Suppressor macrophage treated with lipopolysaccharide for 1 hour (primary cell): ENCODE data around the gene GABBR1.

Experiments
- DNase-seq, 3 donors: peaks; one replicate each; pipeline ENCODE4 v3.0.0-alpha.2; 2020 to 2022

The GABBR1 gene

DNA sequence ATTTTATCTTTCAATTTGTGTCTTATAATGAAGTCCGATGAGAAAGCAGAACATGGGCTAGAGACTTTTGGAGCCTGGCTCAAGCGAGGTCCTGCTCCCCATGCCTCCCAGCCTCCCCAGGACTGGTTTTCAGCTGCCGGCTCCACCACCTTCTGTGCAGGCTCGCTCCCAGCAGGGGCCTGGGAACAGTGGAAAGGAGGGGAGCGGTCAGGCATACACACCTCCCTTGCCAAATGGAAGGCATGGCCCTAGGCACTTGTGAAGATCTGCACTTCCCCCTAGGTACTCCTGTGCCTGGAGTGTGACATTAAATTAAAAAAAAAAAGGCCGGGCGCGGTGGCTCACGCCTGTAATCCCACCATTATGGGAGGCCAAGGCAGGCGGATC lies 19.2 kb upstream of the GABBR1 start:
- DNase-seq = no peak

DNA sequence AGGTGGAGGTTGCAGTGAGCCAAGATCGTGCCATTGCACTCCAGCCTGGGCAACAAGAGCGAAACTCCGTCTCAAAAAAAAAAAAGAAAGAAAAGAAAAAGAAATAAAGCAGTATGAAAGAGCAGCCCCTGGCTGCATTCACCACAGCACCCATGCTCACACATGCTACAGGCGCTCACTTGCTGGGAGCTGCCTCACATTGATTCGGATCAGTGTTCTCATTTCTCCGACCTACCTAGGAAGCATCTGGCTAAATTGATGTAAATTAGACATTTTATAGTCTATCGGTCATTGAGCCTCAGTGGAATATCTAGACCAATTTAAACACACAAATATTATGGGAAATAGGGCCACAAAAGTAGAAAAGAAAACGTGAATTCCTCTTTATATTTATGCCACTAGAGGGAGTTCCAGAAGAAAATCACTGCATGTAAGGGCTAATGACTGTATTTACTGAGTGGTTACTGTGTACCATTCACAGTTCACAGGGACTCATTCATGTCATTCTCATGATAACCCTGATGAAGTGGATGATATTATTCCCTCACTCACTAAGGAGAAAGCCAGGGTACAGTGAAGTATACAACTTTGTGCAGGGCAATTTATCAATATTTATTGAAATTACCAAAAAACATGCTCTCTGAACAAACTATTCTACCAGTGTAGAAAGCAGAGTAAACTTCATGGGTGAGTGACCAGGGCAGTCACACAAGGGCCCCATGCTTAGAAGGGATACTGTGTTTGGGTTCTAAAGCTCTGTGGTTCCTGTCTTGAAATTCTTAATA lies 18.6 kb upstream of the GABBR1 start:
- peak; percentile 42 to 75 (median 65) for DNase-seq

DNA sequence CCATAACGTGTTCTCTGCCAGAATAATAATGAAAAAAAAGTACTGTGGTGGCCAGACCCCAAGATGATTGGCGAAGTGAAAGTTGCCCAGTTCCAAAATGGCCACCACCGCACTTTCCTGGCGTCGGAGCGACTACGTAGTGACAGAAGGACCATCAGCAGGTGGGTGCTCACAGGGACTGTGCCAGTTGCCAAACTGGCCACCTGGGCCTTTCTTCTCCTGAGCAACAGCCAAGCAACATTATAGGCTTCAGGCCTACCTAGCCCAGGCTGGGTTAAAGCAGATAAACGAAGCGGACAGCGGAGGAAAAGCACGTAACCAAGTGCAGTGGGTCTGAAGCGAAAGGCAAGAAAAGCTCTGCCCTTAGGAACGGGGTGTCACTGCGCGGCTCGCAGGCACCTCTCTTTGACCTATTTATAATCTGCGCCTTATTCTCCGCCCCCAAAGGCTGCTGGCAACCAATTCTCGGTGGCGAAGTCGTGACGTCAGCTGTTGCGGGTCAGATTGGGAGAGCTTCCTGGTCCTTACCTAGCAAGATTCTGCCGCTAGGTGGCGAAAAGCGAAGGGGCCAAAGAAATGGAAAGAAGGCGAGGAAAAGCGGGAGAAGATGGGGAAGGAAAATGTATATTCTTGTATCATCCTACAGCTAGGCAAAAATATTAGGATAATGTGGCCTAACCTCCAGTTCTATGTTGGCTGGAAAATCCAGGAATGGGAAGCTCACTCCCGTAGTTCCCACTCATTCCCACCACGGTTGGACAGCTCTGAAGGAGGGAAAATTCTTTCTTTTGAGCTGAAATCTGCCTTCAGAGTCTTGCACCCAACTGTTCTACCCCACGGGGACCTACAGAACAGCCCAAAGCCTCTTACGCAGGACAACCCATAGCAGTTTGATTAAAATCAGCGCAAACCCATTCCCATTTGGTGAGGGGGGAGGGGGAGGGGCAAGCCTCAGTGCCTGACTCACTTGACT lies 17.0 kb upstream of the GABBR1 start:
- peak; percentile 99 to 100 (median 99) for DNase-seq

DNA sequence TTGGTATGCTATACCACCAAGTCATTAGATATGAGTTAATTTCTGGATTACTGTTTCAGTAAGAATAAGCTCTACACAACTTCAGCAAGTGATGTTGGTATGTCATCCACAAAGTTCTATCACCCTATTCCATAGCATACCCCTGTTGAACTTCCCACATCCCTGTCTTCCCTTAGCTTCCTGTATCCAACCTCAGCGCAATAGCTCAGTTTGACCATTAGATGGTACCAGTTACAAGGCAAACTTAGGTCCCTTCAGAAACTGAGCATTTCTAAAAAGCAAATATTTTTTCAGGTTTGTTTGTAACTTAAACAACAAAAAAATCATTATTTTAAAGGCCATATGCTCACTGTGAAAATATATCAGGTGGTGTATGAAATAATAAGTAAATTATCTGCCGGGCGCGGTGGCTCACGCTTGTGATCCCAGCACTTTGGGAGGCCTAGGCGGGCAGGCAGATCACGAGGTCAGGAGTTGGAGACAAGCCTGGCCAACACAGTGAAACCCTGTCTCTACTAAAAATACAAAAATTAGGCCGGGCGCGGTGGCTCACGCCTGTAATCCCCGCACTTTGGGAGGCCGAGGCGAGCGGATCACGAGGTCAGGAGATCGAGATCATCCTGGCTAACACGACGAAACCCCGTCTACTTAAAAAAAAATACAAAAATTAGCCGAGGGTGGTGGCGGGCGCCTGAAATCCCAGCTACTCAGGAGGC lies 15.1 kb upstream of the GABBR1 start:
- peak; percentile 53 to 66 (median 62) for DNase-seq

DNA sequence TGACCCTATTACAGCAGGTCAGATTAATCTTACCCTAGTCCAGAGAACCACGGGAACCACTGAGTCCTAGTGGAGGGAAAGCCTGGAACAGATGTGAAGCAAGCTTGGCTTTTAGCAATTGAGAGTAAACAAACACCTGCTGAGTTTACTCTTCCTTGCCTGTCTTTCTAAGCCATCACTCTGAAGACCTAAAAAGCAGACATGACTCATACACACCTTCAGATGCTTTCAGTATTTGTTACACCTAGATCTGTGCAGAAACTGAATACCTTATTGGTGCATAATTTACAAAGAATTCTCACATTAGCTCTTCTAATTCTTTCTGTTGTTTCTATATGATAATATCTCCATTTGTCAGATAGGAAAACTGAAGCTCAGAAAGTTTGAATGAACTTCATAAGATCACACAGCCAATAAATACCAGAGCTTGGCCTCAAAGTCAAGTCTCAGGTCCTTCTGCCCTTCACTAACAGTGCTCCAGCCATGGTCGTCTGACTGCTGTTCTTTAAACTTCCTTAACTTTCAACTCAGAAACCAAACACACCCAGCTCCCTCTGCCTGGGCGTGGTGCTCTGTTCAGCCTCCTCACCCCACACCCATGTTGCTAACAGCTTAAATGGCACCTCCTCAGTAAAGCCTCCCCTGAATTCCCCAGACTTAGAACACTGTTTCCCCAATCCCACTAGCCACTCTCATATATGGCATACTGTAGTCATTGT lies 8.6 kb upstream of the GABBR1 start:
- DNase-seq = peak; percentile 41 to 58 (median 45)

DNA sequence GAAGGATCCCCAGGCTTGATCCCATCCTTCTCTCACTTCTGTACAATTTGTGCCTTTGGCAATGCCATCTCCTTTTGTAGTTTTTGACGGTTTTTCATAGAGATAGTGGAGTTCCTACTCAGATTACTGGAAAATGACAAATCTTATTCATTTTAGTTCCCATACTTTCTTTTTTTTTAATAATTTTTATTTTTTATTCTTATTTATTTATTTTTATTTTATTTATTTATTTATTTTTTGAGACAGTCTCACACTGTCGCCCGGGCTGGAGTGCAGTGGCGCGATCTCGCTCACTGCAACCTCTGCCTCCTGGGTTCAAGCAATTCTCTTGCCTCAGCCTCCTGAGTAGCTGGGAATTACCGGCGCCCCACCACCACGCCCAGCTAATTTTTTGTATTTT lies 4.3 kb upstream of the GABBR1 start:
- no peak for DNase-seq

DNA sequence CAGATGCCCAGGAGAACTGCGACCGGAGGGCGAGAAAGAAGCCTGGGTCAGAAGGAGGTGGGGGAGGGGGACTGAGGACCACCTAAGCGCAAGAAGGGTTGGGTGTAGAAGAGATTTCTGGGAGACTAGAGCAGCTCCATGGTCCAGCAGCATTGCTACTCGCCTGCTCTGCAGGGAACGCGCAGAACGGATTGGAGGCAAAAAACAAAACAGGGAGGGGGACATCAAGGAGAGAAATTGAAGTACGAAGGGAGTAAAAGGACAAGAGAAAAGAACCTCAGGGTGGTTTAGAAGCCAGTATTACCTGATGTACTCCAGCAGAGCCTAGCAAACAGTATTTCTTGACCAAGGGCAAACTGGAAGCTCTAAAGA lies 537 bp upstream of the GABBR1 start:
- DNase-seq = no peak

DNA sequence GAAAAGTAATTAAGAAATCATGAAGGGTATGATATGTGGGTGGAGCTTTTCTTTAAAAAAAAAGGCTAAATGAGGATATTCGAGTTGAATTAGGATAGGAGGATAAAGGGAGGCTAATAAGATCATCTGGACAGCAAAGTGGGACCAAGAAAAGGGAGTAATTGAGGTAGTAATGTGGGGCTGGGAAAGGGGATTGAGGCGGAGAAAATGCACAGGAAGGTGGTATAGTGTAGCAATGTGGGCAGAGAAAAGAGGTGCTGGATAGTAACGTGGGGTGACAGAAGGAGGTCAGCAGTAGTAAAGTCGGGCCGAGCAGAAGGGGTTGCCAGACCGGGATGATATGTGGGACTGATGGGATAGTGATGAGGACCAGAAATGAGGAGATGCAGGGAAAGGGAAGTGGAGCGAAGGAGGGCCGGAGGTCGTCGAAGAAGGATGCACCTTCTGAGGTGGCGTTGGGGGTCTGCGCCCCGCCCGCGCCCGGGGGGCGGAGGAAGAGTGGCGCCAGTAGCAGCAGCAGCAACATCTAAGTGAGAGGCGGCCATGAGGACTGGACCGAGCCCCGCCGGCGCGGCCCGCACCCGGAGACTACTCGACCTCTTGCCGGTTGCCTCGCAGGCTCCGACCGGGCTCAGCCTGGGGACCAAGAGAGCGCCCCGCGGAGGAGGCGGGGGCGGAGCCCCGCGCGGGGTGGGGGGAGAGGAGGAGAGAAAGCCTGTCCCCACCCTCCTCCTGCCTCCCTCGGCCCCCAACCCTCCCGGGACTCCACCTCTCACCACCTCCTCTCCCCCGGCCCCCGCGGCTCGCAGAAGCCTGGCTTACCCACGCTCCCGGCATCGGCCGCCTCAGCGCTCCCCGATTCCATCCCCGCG lies 887 bp downstream of the GABBR1 start:
- DNase-seq = peak in 1 of 3 donors; percentile 49

DNA sequence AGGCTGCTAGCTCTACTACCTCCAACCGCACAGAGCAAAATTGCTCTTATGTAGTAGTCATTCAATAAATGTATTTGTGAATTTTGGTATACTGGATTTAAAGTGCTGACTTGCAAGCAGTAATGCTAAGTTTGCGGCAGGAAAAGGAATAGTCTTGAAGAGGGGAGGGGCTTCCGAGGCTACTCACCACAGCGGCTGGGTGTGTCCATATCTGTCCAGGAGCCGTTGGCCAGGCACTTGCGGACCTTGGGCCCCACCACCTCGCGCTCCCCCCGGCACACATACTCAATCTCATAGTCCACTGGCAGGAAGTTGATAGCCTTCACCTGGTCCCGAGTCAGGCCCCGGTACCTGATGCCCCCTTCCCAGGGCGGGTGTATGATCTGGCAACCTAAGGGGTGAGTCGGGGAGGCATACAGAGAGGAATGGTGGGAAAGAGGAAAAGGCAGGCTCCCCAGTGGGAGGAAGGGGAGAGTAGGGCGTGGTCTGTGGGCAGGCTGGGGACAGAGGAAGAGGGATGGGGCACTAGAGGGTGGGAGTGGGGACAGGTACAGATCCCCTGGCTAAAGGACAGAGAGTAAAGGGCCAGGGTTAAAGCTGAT lies 1.7 kb downstream of the GABBR1 start:
- DNase-seq = no peak

DNA sequence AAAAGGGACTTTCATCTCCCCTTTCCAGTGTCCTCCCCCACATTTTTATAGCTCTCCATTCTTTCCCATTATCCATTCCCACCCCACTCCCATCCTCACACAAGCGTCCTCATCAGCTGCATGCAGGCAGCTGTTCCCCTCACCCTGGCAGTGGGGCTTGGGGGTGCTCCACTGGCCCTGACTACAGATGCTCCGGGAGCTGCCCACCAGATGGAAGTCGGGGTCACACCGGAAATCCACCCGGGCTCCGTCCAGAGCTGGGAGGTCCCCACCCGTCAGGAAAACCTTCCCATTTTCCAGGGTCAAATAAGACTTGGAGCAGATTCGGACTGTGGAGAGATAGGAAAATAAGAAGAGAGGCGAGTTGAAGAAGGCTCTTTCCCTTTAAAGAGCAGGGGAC lies 2.7 kb downstream of the GABBR1 start:
- no peak for DNase-seq

DNA sequence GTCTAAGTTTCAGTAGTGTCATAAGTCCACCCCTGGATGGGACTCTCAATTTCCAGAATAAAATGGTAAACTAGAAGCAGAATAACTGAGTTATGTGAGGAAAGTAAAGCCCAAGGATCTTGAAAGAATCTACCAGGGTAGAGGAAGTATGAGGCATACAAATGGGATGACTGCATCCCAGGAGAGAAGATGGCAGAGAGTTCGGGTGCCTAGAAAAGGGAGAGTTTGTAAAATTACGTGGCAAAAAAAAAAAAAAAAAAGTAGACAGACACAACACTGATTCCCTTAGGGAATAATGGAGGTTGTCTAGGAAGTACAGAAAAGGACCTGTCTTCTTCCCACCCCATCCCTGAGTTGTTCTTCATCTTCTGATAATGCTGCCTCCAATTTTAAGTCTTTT lies 3.4 kb downstream of the GABBR1 start:
- DNase-seq = no peak

DNA sequence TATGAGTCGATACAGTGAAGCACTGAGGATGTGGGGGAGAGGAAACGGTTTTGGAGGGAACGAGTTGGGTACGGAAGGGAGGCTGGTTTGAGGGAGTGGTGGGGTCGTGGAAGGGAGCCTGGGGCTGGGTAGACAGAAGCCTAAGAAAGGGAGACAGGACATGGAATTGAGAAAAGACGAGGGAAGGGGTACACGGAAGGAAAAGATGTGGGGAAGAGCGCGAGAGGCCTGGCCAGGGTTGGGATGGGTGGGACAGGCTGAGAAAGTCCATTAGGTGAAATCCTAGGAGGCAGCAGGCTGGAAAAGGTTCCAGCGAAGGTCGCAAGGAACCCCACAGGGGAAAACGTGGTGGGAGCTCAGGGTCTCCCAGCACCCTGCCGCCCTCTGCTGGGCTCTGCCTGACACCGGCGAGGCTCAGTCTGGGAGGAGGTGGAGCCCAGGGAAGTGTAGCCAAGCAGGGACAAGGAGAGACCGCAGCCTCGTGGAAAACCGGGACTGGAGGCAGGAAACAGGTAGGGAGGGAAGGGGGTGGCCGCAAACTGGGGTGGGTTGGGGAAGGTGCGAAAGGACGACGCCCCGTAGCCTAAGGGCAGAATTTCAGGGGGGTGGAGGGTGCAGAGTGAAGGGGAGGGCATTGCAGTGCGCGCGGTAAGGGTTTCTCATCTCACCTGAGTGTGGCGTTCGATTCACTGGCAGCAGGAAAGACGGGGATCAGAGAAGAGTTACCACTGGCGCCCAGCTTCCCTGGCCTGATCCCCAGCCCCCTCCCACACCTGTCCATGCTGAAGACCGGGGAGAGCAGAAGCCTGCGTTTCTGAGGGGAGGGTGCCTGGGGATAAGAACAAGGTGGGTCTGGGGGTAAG lies 4.3 kb downstream of the GABBR1 start:
- peak; percentile 60 to 78 (median 63) for DNase-seq

DNA sequence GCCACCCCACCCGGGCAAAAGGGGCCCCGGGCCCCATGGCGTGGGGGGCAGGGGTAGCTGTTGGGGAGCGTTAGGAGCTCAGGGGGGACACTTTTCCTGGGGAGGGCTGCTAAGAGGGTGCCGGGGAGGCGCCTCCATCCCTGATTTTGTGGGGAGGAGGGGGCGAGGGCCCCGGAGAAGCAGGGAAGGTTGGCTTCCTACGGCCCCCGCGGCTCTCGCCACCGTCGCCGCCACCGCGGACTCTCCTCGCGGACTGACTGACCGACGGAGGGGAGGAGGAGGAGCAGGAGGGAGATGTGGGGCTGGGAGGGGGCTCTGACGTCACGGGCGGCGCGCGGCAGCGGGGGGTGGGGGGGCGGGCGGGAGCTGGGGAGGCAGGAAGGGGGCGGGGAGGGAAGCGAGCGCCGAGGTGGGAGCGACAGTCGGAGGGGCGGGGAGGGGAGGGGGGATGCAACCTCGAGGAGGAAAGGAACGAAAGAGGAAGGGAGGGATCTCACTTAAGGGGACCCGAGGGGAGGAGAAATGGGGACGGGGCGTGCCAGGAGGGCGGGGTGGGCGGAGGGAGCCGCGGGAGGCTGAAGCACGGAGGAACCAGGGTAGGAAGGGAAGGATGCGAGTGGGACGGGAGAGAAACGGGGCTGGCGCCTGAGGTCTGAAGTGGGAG lies 5.1 kb downstream of the GABBR1 start:
- DNase-seq = peak; percentile 70 to 81 (median 73)

DNA sequence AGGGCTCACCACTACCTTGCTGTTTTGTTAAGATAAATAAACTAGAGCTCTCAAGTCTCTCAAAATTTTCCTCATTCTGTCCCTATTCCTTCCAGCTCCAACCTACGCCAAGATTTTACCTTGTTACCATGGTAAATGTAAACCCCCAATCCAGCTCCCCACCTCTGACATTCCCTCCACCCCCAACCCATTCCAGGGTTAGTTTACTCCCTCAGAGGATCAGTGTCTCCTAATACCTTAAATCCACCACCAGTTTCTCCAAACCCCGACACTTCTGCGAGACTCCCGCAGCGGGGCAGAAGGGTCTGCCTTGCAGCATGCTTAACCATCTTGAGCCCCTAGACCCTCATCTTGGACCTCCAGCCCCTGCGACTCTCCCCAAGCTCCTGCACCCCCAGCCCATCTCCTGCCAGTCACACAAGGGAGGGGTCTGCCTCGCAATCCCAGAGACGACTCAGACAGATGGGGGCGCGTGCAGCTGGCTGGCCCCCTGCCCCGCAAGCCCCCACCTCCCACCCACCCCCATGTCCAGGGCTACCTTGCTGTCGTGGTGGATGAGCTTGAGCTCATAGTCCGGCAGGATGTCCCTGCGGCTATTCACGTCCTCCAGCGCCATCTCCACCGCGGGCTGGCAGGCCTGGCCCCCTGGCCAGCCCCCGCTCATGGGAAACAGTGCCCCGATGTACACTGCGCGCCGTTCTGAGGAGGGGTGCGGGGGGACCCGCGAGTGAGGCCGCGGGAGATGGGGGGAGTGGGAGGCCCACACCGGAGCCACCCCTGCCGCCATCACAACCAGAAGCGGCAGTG lies 5.8 kb downstream of the GABBR1 start:
- no peak for DNase-seq

DNA sequence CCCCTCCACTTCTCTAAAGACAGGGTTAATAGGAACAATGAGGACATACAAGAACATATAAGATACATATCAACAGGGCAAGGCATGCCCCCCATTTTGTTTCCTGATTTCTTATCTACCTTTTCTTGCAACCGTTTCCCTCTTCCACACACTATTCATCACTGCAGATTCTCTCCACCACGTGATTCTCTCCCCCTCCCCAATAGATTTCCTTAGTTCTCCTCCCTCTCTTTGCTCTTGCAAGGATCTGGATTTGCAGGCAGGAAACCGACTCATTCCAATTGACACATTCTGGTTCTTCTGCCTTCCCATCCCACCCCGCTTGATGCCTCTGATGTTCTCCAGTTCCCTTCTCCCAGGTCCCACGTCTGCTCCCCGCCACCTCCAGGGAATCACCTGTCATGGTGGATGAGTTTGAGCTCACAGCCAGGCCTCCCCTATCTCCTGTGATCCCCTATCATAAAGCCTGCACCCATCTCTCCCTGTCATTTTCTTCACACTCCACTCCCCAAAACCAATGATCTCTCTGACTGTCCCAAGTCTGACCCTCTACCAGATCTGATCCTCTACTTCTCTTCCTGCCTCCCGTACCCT lies 7.5 kb downstream of the GABBR1 start:
- DNase-seq = no peak

DNA sequence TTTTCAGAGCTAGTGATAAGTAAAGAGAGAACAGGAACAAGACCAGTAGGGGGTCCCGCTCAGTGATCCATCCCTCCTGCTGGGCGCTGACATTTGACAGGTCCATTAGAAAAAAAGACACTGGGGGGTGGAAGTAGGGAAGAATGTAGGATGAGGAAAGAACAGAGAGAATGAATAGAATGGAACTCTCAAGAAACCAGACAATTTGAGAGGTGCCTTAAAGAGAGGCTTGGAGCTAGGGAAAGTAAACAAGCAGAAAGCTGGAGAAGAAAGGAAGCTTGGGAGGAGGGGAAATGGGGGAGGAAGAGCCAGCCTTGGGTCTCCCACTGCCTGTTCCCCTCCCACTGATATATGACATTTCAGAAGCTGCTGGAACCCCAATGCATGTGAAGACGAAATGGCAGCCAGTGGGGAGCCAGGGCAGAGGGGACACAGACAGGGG lies 8.4 kb downstream of the GABBR1 start:
- DNase-seq = no peak

DNA sequence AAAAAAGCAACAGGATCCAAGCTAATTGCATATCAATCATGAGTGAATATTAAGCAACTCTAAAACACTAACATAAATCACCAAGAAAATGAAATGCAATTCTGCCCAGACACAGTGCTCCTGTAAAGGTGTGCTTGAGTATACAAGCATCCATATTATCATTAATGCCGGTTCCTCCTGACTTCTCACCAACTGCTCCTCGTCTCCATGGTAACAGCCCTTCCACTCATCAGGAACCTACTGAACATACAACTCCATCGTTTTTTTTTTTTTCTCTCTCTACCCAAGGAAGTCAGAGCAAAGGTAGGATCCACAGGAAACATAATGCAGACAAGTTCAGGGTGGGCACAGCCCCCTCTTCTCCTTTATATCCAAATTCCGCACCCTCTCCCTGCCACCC lies 12.4 kb downstream of the GABBR1 start:
- no peak for DNase-seq

DNA sequence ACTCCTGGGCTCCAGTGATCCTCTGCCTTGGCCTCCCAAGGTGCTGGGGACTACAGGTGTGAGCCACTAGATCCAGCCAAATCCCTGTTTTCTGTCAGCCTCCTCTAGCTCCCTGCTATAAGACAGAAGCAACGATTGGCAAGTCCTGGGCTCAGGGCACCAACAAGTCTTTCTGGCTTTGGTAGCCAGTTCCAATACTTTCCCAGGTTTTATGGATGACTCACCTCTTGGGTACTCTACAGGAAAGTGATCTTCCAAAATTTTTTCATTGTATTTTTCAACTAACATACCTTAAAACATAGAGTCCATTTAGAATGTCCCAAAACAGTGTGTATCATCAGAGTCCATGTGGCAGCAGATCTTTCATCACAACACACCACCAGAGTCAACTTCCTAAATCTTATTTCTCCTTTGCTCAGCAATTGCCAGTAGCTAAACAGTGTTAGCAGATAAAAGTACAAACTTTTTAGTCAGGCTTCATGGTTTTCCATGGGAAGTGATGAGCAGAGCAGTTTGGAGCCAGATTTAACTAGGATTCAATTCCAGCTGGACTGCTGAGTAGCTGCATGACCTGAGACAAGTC lies 13.3 kb downstream of the GABBR1 start:
- peak; percentile 31 to 64 (median 46) for DNase-seq
